ENCODE results near the gene MYO5A. TPM values are rescaled to one million over a fixed set of nuclear protein-coding genes. Genes with fewer than 3 reads are reported as not detected.

Gene MYO5A
- total RNA-seq, 1 donor from 2014 or later = 15.7 TPM

DNA sequence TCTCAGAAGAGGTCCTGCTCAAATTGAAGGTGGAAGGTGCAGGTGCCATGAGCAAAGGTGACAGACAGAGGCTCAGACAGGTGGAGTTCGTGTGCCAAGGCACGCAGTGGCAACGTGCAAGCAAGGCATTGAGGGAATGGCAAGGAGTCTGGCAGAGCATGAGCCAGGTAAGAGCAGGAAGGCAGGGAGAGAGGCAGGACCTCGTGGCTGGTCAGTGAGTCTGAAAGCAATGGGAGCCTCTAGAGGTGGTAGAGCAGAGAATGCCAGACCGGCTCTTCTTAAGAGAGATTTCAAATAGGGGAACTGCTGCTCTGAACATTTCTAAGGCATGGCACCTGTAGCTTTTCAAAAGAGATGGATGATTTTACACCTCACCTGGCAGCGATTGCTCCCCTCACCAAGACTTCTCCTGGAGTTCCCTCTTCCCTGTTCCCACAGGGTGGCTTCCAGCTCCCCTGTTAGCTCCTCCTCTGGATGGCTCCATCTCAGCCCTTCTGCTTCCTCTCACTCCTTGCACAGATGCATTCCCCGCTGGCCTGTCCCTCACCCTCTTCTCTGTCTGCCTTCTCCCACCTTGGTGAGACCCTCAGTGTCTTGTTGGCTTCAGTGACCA lies 235.8 kb downstream of the MYO5A start:
- no peak overlapping the region for H3K4me3 ChIP-seq (ENCODE audit: low read depth, low read length)
- TF ChIP-seq, protein P1, sequence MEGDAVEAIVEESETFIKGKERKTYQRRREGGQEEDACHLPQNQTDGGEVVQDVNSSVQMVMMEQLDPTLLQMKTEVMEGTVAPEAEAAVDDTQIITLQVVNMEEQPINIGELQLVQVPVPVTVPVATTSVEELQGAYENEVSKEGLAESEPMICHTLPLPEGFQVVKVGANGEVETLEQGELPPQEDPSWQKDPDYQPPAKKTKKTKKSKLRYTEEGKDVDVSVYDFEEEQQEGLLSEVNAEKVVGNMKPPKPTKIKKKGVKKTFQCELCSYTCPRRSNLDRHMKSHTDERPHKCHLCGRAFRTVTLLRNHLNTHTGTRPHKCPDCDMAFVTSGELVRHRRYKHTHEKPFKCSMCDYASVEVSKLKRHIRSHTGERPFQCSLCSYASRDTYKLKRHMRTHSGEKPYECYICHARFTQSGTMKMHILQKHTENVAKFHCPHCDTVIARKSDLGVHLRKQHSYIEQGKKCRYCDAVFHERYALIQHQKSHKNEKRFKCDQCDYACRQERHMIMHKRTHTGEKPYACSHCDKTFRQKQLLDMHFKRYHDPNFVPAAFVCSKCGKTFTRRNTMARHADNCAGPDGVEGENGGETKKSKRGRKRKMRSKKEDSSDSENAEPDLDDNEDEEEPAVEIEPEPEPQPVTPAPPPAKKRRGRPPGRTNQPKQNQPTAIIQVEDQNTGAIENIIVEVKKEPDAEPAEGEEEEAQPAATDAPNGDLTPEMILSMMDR (conservative IDR thresholded peaks at IDR 0.05; ENCODE audit: low read depth, low read length) = peak; percentile 2
- DNase-seq (ENCODE audit: low read depth) = no peak

DNA sequence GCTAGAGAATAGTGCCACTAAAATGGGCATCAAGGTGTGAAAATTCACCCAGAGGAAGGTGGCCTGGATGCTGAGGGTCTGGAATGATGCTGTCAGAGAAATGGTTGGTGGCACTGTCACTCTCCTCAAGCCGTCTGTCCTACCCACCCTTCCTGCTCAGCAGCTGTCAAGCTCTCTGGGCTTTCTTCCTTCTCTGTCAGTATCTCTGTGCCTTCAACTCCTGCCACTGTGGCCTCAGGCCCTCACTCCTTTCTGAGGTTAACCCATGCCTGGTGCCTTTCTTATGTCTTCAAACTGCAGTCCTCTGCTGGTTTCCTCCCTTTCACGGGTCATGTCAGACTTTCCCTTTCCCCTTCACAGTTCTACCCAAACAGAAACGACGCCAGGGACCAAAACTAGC lies 237.5 kb downstream of the MYO5A start:
- H3K4me3 ChIP-seq (ENCODE audit: low read depth, low read length) = no peak overlapping the region
- no peak for DNase-seq (ENCODE audit: low read depth)
- TF ChIP-seq, protein P1 (conservative IDR thresholded peaks at IDR 0.05; ENCODE audit: low read depth, low read length) = no peak

DNA sequence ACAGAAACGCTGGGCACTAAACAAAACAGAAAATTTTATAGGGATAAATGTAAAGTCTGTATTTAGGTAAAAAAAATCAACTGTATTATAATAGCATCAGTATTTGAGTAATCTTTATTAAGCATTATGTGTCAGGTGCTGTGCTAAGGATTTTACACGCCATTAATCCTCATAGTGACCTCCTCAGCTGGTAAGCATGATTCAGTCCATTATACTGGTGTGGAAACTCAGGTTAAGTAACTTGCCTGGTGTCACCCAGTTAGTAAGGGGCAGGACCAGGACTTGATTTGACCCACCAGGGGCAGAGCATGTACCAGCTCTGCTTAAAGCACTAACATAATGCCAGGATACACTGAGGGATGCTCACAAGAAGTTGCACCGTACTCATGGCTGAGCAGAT lies 237.9 kb downstream of the MYO5A start:
- TF ChIP-seq, protein P1 (conservative IDR thresholded peaks at IDR 0.05; ENCODE audit: low read depth, low read length) = no peak
- peak; percentile 27 for DNase-seq (ENCODE audit: low read depth)
- no peak overlapping the region for H3K4me3 ChIP-seq (ENCODE audit: low read depth, low read length)

DNA sequence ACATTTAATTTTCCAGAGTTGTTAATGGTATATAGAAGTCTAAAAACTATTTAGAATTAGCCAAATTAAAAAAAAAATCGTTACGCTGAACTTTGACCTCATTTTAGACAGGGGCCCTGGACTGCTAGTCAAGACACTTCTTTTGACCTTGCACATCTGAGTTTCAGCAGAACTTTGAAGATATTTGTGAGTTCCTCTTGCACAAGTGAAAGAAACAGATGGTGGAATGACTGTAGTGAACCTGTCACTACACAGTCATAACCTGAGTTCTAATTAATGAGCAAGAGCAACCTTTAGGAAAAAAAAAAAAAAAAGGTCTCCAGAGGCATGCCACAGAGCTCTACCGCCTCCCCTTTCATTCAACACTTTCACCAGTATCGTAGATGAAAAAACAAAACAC lies 238.4 kb downstream of the MYO5A start:
- TF ChIP-seq, protein P1 (conservative IDR thresholded peaks at IDR 0.05; ENCODE audit: low read depth, low read length) = no peak
- H3K4me3 ChIP-seq (ENCODE audit: low read depth, low read length) = no peak overlapping the region
- no peak for DNase-seq (ENCODE audit: low read depth)

DNA sequence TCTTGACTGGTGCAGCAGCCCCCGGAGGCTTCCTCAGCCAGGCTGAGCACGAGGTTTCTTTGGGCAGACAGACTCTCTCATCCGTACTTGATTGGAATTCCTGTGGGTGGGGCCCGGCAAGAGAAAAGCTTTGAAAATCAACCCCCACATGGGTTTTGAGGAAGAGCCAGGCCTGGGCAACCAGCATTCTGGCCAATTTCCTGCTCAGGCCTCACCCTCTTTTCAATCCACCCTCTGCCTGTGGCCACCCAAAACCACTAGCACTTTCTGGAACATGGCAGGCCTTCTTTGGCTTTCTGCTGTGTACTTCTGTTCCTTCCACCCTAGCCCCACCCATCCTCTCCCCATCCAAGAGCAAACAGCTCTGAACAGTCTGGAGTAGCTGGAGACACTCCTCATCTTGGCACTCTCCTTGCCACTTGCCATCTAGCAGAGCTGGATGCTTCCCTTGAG lies 239.0 kb downstream of the MYO5A start:
- DNase-seq (ENCODE audit: low read depth) = no peak
- no peak overlapping the region for H3K4me3 ChIP-seq (ENCODE audit: low read depth, low read length)
- TF ChIP-seq, protein P1 (conservative IDR thresholded peaks at IDR 0.05; ENCODE audit: low read depth, low read length) = no peak

DNA sequence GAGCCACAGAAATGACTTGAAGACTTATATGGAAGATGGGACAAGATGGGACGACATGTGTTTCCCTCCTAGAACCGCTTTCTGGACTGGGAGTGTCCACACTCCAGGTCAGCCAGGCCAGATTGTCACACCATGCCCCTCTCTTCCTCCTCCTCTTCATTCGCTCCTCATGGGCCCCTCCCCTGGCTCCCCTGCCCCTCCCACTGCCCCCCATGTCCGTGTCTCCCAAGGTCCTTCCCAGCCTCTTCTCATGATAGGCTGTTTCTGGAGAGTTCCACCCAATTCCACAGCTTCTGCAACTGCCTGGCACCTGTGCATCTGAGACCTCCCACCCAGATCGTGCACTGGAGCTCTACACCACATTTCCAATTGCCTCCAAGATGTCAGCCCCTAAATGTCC lies 239.7 kb downstream of the MYO5A start:
- TF ChIP-seq, protein P1 (conservative IDR thresholded peaks at IDR 0.05; ENCODE audit: low read depth, low read length) = no peak
- no peak overlapping the region for H3K4me3 ChIP-seq (ENCODE audit: low read depth, low read length)

More for the DNA sequence above, 239.7 kb downstream of the MYO5A start:
- no peak for DNase-seq (ENCODE audit: low read depth)
